ENCODE data around the gene SIMC1.

The SIMC1 gene

DNA sequence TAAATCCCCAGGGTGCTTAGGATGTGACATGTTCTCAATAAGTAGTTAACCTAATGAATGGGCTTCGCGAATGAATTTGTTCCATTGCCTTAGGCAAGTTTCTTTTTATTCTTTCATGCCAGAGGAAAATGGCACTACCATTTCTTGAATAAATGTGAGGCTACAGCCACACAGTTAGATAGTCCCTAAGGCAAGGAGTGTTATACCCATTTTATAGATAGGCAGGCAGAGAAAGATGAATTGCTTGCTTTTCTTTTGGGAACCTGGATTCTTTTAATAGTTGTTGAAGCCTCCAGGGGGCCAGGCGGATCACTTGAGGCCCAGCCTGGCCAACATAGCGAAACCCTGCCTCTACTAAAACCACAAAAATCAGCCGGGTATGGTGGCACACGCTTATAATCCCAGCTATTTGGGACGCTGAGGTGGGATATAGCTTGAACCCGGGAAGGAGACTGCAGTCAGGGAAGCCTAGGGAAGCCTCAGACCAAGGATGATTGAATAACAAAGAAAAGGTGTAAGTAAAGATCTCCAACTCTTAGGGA lies 149.2 kb downstream of the SIMC1 start:
- Histone ChIP-seq H3K4me3 (ENCODE audit: low read depth in 1 of 2, low read length in 2 of 2) (peak overlapping the region; percentile 91 to 97), H3K27ac (ENCODE audit: low read length) (peak overlapping the region; percentile 98), H3K27me3 (ENCODE audit: low read depth, low read length) (no peaks in the 10 kb centered on the region), H3K4me1 (ENCODE audit: control insufficient read depth in 1 of 2, insufficient read depth in 2 of 2, low read length in 2 of 2) (peaks cover 0 to 21% of the 10 kb centered on the region in 2 donors), H3K9me3 (ENCODE audit: control insufficient read depth in 1 of 2, low read length in 2 of 2) (no peaks in the 10 kb centered on the region), H3K36me3 (ENCODE audit: control insufficient read depth in 1 of 2, insufficient read depth in 2 of 2, low read length in 2 of 2) (peaks cover 37 to 48% of the 10 kb centered on the region in 2 donors)

- peak overlapping the region; percentile 91 to 97 for H3K4me3 ChIP-seq (ENCODE audit: low read depth in 1 of 2, low read length in 2 of 2)
- H3K27me3 ChIP-seq (ENCODE audit: low read depth, low read length) = no peaks in the 10 kb centered on the region
- no peaks in the 10 kb centered on the region for H3K9me3 ChIP-seq (ENCODE audit: control insufficient read depth in 1 of 2, low read length in 2 of 2)
- H3K27ac ChIP-seq (ENCODE audit: low read length) = peak overlapping the region; percentile 98
- peaks cover 0 to 21% of the 10 kb centered on the region in 2 donors for H3K4me1 ChIP-seq (ENCODE audit: control insufficient read depth in 1 of 2, insufficient read depth in 2 of 2, low read length in 2 of 2)
- peaks cover 34 to 50% of the 10 kb centered on the region in 2 donors for H3K36me3 ChIP-seq (ENCODE audit: control insufficient read depth in 1 of 2, insufficient read depth in 2 of 2, low read length in 2 of 2)
Measured at GRCh38 chr5:176388003-176388443, 149.8 kb downstream of the SIMC1 start.

DNA sequence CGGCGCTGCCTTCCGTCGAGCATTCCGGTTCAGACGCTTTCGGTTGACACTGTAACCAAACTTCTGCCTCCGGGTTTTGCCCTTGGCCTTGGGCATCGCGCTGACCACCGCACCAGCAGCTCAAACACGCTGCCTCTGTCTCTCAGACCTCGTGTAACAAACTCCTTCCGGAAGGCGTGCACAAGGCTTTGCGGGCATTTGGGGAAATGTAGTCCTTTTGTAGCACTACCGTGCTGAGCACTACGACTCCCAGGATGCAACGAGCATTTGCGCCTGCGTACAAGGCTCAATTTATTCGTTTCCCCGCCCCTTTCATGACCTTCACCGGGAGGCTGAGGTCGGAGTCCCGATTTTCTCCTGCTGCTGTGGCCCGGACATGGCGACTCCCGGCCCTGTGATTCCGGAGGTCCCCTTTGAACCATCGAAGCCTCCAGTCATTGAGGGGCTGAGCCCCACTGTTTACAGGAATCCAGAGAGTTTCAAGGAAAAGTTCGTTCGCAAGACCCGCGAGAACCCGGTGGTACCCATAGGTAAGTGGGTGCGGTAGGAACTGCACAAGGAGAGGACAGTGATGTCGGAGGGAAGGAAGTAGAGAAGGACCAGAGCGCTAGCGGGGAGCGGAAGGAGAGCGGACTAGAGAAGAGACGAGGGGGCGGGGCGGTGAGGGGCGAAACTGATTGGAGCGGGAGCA lies 150.4 kb downstream of the SIMC1 start, which contains the start of the genes HIGD2A and NOP16:
HIGD2A (plus strand) TSS at position 308 of the 691 bp plus-strand sequence; CDS start at position 377, 69 bp downstream.
NOP16 (minus strand) TSS at position 155 of the 691 bp plus-strand sequence; CDS start at position 96, 59 bp downstream.
- H3K27me3 ChIP-seq (ENCODE audit: low read depth, low read length) = no peaks in the 10 kb centered on the region
- H3K36me3 ChIP-seq (ENCODE audit: control insufficient read depth in 1 of 2, insufficient read depth in 2 of 2, low read length in 2 of 2) = peaks cover 34 to 50% of the 10 kb centered on the region in 2 donors

DNA sequence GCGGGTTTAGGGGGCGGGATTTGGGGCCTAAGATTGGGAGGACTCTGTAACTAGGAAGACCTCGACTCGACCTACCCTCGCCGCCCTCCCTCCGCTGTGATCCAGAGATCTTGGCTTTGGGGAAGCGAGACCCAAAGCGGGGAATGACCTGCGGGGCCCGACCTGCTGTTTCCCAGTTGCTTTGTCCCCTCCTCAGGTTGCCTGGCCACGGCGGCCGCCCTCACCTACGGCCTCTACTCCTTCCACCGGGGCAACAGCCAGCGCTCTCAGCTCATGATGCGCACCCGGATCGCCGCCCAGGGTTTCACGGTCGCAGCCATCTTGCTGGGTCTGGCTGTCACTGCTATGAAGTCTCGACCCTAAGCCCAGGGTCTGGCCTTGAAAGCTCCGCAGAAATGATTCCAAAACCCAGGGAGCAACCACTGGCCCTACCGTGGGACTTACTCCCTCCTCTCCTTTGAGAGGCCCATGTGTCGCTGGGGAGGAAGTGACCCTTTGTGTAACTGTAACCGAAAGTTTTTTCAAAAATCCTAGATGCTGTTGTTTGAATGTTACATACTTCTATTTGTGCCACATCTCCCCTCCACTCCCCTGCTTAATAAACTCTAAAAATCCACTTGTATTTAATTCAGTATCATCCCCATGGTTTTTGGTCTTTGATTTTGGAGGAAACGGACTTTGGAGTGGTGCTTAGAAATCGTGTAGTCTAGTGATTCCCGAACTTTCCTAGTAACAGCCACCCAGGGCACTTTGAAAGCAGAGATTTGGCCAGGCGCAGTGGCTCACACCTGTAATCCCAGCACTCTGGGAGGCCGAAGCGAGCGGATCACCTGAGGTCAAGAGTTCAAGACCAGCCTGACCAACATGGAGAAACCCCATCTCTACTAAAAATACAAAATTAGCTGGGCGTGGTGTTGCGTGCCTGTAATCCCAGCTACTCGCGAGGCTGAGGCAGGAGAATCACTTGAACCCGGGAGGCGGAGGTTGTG lies 151.2 kb downstream of the SIMC1 start:
- Histone ChIP-seq H3K9me3 (ENCODE audit: control insufficient read depth in 1 of 2, low read length in 2 of 2) (no peaks in the 10 kb centered on the region), H3K36me3 (ENCODE audit: control insufficient read depth in 1 of 2, insufficient read depth in 2 of 2, low read length in 2 of 2) (peaks cover 32 to 50% of the 10 kb centered on the region in 2 donors), H3K27ac (ENCODE audit: low read length) (peak overlapping the region; percentile 98)

More for the DNA sequence above, 150.4 kb downstream of the SIMC1 start, which contains the start of the genes HIGD2A and NOP16:
- Histone ChIP-seq H3K4me3 (ENCODE audit: low read depth in 1 of 2, low read length in 2 of 2) (peak within 1 kb of the TSS; percentile 91 to 97), H3K4me1 (ENCODE audit: control insufficient read depth in 1 of 2, insufficient read depth in 2 of 2, low read length in 2 of 2) (peaks cover 0 to 21% of the 10 kb centered on the region in 2 donors), H3K9me3 (ENCODE audit: control insufficient read depth in 1 of 2, low read length in 2 of 2) (no peaks in the 10 kb centered on the region), H3K27ac (ENCODE audit: low read length) (peak within 1 kb of the TSS; percentile 98)

GRCh38 chr5:176391479-176391878 lies 153.3 kb downstream of the SIMC1 start:
- Histone ChIP-seq H3K4me3 (ENCODE audit: low read depth in 1 of 2, low read length in 2 of 2) (no peak overlapping the region), H3K4me1 (ENCODE audit: control insufficient read depth in 1 of 2, insufficient read depth in 2 of 2, low read length in 2 of 2) (peaks cover 0 to 21% of the 10 kb centered on the region in 2 donors), H3K9me3 (ENCODE audit: control insufficient read depth in 1 of 2, low read length in 2 of 2) (no peaks in the 10 kb centered on the region), H3K27ac (ENCODE audit: low read length) (no peak overlapping the region), H3K36me3 (ENCODE audit: control insufficient read depth in 1 of 2, insufficient read depth in 2 of 2, low read length in 2 of 2) (peaks cover 25 to 38% of the 10 kb centered on the region in 2 donors), H3K27me3 (ENCODE audit: low read depth, low read length) (no peaks in the 10 kb centered on the region)

More for the DNA sequence above, 151.2 kb downstream of the SIMC1 start:
- Histone ChIP-seq H3K4me3 (ENCODE audit: low read depth in 1 of 2, low read length in 2 of 2) (peak overlapping the region; percentile 91 to 97), H3K27me3 (ENCODE audit: low read depth, low read length) (no peaks in the 10 kb centered on the region), H3K4me1 (ENCODE audit: control insufficient read depth in 1 of 2, insufficient read depth in 2 of 2, low read length in 2 of 2) (peaks cover 0 to 21% of the 10 kb centered on the region in 2 donors)

GRCh38 chr5:176391999-176392398 lies 153.8 kb downstream of the SIMC1 start:
- Histone ChIP-seq H3K27ac (ENCODE audit: low read length) (no peak overlapping the region), H3K4me1 (ENCODE audit: control insufficient read depth in 1 of 2, insufficient read depth in 2 of 2, low read length in 2 of 2) (peaks cover 0 to 21% of the 10 kb centered on the region in 2 donors), H3K36me3 (ENCODE audit: control insufficient read depth in 1 of 2, insufficient read depth in 2 of 2, low read length in 2 of 2) (peaks cover 28 to 38% of the 10 kb centered on the region in 2 donors), H3K27me3 (ENCODE audit: low read depth, low read length) (no peaks in the 10 kb centered on the region), H3K4me3 (ENCODE audit: low read depth in 1 of 2, low read length in 2 of 2) (no peak overlapping the region), H3K9me3 (ENCODE audit: control insufficient read depth in 1 of 2, low read length in 2 of 2) (no peaks in the 10 kb centered on the region)

DNA sequence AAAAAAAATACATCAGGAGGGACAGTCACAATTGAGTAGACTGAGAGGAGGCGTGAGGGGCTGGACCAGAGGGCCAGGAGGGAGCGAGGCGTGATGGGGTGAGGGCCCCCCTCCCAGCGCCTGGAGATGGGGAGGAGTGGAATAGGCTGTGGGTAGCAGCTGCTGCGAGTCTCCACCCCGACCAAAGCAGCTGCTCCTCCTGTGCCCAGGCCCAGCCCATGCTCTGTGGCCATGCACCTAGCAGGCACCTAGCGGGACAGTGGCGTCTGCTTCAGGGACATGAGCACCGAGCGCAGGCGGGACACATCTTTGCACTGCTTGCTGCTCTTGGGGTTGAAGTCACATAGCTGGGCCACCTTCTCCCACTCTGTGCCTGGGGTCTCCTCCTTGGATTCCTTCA lies 154.3 kb downstream of the SIMC1 start:
- Histone ChIP-seq H3K4me1 (ENCODE audit: control insufficient read depth in 1 of 2, insufficient read depth in 2 of 2, low read length in 2 of 2) (peaks cover 0 to 16% of the 10 kb centered on the region in 2 donors), H3K4me3 (ENCODE audit: low read depth in 1 of 2, low read length in 2 of 2) (no peak overlapping the region), H3K27ac (ENCODE audit: low read length) (no peak overlapping the region), H3K9me3 (ENCODE audit: control insufficient read depth in 1 of 2, low read length in 2 of 2) (no peaks in the 10 kb centered on the region), H3K36me3 (ENCODE audit: control insufficient read depth in 1 of 2, insufficient read depth in 2 of 2, low read length in 2 of 2) (peaks cover 28 to 43% of the 10 kb centered on the region in 2 donors), H3K27me3 (ENCODE audit: low read depth, low read length) (no peaks in the 10 kb centered on the region)

- Histone ChIP-seq H3K27me3 (ENCODE audit: low read depth, low read length) (no peaks in the 10 kb centered on the region), H3K4me1 (ENCODE audit: control insufficient read depth in 1 of 2, insufficient read depth in 2 of 2, low read length in 2 of 2) (peaks cover 0 to 8% of the 10 kb centered on the region in 2 donors), H3K36me3 (ENCODE audit: control insufficient read depth in 1 of 2, insufficient read depth in 2 of 2, low read length in 2 of 2) (peaks cover 31 to 49% of the 10 kb centered on the region in 2 donors), H3K4me3 (ENCODE audit: low read depth in 1 of 2, low read length in 2 of 2) (no peak overlapping the region), H3K27ac (ENCODE audit: low read length) (no peak overlapping the region), H3K9me3 (ENCODE audit: control insufficient read depth in 1 of 2, low read length in 2 of 2) (no peaks in the 10 kb centered on the region)
Measured at GRCh38 chr5:176394096-176394495, 155.9 kb downstream of the SIMC1 start.

- Histone ChIP-seq H3K4me1 (ENCODE audit: control insufficient read depth in 1 of 2, insufficient read depth in 2 of 2, low read length in 2 of 2) (peaks cover 0 to 2% of the 10 kb centered on the region in 2 donors), H3K27me3 (ENCODE audit: low read depth, low read length) (no peaks in the 10 kb centered on the region), H3K9me3 (ENCODE audit: control insufficient read depth in 1 of 2, low read length in 2 of 2) (no peaks in the 10 kb centered on the region), H3K4me3 (ENCODE audit: low read depth in 1 of 2, low read length in 2 of 2) (no peak overlapping the region), H3K36me3 (ENCODE audit: control insufficient read depth in 1 of 2, insufficient read depth in 2 of 2, low read length in 2 of 2) (peaks cover 33 to 49% of the 10 kb centered on the region in 2 donors), H3K27ac (ENCODE audit: low read length) (no peak overlapping the region)
Measured at GRCh38 chr5:176394881-176395675, 156.9 kb downstream of the SIMC1 start.

All from muscle layer of duodenum (tissue), 2 donors.